Peyer's patch (tissue), 4 donors: ENCODE measurements around the gene POR. TPM values are rescaled to one million over a fixed set of nuclear protein-coding genes. Genes with fewer than 3 reads are reported as not detected.

ENCODE experiments used
- DNase-seq, 3 donors: peaks; one replicate each; pipeline ENCODE4 v3.0.0-alpha.2; 2017 to 2019
- H3K27ac ChIP-seq, 4 donors: fragments of 200-600 bp; sonication (generic); one replicate each; pipeline ENCODE4 v1.5.1; 2016 to 2019
- H3K27me3 ChIP-seq, 2 donors: fragments of 200-600 bp; sonication (generic); one replicate each; pipeline ENCODE4 v1.5.1; 2019
- H3K36me3 ChIP-seq, 3 donors: fragments of 200-600 bp; sonication (generic); one replicate each; pipeline ENCODE4 v1.5.1; 2016 to 2019
- H3K4me1 ChIP-seq, 4 donors: fragments of 200-600 bp; sonication (generic); one replicate each; pipeline ENCODE4 v1.5.1; 2016 to 2019
- H3K4me3 ChIP-seq, 4 donors: fragments of 200-600 bp; sonication (generic); 1 replicate in 3 of 4; 2 replicates in 1 of 4; pipeline ENCODE4 v1.5.1; 2016 to 2019; ENCODE audit warnings: mild to moderate bottlenecking in 1 of 4
- H3K9me3 ChIP-seq, 4 donors: fragments of 200-600 bp; sonication (generic); one replicate each; pipeline ENCODE4 v1.5.1; 2016 to 2019; ENCODE audit warnings: mild to moderate bottlenecking in 1 of 4
- POLR2A ChIP-seq, 2 donors: fragments of 450-650 bp; IDR thresholded peaks; one replicate each; pipeline ENCODE4 v1.5.1; 2017; ENCODE audit warnings: antibody characterized with exemption in 2 of 2, mild to moderate bottlenecking in 2 of 2, moderate library complexity in 2 of 2
- total RNA-seq, 4 donors: library from RNA; depleted of rRNA; stranded (reverse); fragments of >200 nt; gene quantifications; one replicate each; pipeline ENCODE4 v1.1.0, GENCODE V29; 2016
- TF ChIP-seq, protein P1 (sequence below), 6 experiments: fragments of 450-650 bp in 4 of 6; fragments of 200-600 bp in 2 of 6; sonication (generic) in 1 of 6; IDR thresholded peaks; one replicate each; pipeline ENCODE4 v1.5.1; 2017 to 2019; ENCODE audit warnings: antibody characterized with exemption in 6 of 6, mild to moderate bottlenecking in 3 of 6, moderate library complexity in 1 of 6

POR gene
- total RNA-seq, 4 donors from 2014 or later = 67.7 to 625 (median 451) TPM

DNA sequence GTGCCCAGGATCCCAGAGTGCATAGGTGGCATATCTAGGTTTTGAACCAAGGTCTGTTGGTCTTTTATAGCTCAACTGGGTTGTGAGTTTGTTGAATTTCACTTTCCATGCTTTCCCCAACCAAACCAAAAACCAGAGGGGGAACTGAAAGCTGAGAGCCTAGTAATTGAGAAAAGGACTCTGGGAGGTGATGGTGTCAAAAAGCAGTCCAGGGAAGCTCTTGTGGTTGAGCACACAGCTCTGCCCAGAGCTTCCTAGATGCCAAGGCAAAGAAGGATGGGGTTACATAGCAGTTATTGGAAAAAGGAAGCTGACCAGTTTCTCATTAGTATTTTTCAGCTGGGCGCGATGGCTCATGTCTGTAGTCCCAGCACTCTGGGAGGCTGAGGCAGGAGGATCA lies 9.9 kb downstream of the POR start:
- no peak for DNase-seq

GRCh38 chr7:75925717-75926435 lies 10.9 kb downstream of the POR start:
- H3K36me3 ChIP-seq = no peaks in the 10 kb centered on the region
- no peak overlapping the region for H3K4me3 ChIP-seq
- H3K27ac ChIP-seq = no peak overlapping the region
- no peaks in the 10 kb centered on the region for H3K9me3 ChIP-seq
- H3K4me1 ChIP-seq = peaks cover 0 to 10% (median 4%) of the 10 kb centered on the region in 4 donors
- no peaks in the 10 kb centered on the region for H3K27me3 ChIP-seq
- TF ChIP-seq POLR2A (IDR thresholded peaks at IDR 0.05) = no peak
- TF ChIP-seq, protein P1, sequence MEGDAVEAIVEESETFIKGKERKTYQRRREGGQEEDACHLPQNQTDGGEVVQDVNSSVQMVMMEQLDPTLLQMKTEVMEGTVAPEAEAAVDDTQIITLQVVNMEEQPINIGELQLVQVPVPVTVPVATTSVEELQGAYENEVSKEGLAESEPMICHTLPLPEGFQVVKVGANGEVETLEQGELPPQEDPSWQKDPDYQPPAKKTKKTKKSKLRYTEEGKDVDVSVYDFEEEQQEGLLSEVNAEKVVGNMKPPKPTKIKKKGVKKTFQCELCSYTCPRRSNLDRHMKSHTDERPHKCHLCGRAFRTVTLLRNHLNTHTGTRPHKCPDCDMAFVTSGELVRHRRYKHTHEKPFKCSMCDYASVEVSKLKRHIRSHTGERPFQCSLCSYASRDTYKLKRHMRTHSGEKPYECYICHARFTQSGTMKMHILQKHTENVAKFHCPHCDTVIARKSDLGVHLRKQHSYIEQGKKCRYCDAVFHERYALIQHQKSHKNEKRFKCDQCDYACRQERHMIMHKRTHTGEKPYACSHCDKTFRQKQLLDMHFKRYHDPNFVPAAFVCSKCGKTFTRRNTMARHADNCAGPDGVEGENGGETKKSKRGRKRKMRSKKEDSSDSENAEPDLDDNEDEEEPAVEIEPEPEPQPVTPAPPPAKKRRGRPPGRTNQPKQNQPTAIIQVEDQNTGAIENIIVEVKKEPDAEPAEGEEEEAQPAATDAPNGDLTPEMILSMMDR (IDR thresholded peaks at IDR 0.05) = no peak
- DNase-seq = no peak

More for the DNA sequence above, 9.9 kb downstream of the POR start:
- H3K4me3 ChIP-seq = no peak overlapping the region
- H3K4me1 ChIP-seq = peaks cover 0 to 12% (median 4%) of the 10 kb centered on the region in 4 donors
- H3K36me3 ChIP-seq = no peaks in the 10 kb centered on the region
- H3K27me3 ChIP-seq = no peaks in the 10 kb centered on the region
- H3K27ac ChIP-seq = no peak overlapping the region
- TF ChIP-seq, protein P1 (IDR thresholded peaks at IDR 0.05) = no peak
- no peaks in the 10 kb centered on the region for H3K9me3 ChIP-seq

- TF ChIP-seq, protein P1 (IDR thresholded peaks at IDR 0.05) = no peak
- TF ChIP-seq POLR2A (IDR thresholded peaks at IDR 0.05) = no peak
- DNase-seq = peak in 2 of 3 donors; percentile 47 to 60
- no peaks in the 10 kb centered on the region for H3K9me3 ChIP-seq
- no peaks in the 10 kb centered on the region for H3K36me3 ChIP-seq
- H3K4me1 ChIP-seq = peaks cover 0 to 5% (median 2%) of the 10 kb centered on the region in 4 donors
- no peak overlapping the region for H3K4me3 ChIP-seq
- no peaks in the 10 kb centered on the region for H3K27me3 ChIP-seq
- H3K27ac ChIP-seq = peak overlapping the region in 1 of 4 donors; percentile 6
These were observed 13.6 kb downstream of the POR start for GRCh38 chr7:75928568-75928914.

DNA sequence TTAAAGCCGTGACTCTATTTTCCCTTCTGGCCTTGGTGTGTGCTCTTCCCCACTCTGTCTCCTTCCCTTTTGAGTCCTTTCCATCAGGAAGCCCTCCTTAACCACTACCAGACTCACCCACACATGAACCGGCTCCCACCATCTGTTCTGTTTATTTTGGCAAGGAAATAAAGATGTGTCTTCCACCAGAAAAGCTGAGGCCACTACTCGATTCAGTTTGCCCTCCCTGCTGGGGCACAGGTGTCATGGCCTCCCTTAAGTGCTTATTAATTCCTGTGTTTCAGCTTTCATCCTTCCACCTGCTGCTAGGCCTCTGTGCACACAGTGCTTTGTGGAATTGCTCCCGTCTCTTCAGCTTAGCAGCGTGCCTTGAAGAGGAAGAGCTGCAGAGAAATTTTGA lies 16.7 kb downstream of the POR start:
- Histone ChIP-seq H3K9me3 (no peaks in the 10 kb centered on the region), H3K27ac (no peak overlapping the region), H3K36me3 (no peaks in the 10 kb centered on the region), H3K4me1 (peaks cover 0 to 5% (median 2%) of the 10 kb centered on the region in 4 donors), H3K4me3 (no peak overlapping the region), H3K27me3 (no peaks in the 10 kb centered on the region)
- TF ChIP-seq, protein P1 (IDR thresholded peaks at IDR 0.05) = no peak
- no peak for TF ChIP-seq POLR2A (IDR thresholded peaks at IDR 0.05)
- DNase-seq = no peak

DNA sequence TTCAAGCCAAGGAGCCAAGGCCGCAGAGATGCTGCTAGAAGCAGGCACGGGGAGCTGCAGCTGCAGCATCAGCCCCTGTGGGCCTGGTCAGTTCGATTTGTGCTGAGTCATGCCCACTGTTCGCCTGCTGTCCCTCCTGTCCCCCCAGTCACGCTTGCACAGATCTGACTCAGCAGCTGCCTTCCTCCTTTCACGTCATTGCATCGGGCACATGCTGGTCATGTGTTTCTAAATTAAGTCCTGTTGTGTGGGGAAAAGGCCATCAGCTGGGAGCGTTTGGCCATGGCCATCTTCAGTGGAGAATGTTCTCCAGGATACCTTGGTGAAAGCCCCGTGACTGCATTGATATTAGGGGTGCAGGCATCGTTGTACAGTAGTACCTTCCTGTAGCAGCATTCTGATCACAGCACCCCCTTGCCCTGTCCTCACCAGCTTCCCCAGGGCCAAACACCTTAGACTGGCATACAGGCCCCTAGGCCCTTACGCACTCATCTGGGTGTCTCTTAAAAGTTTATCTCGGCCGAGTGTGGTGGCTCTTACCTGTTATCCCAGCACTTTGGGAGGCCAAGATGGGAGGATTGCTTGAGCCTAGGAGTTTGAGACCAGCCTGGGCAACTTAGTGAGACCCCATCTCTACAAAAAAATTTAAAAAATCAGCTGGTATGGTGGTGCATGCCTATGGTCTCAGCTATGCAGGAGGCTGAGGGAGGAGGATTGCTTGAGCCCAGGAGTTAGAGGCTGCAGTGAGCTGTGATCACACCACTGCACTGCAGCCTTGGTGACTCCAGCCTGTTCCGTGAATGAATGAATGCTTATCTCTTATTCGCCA lies 23.2 kb downstream of the POR start:
- Histone ChIP-seq H3K9me3 (no peaks in the 10 kb centered on the region), H3K4me3 (no peak overlapping the region), H3K27me3 (no peaks in the 10 kb centered on the region), H3K36me3 (peaks cover 0 to 9% (median 0%) of the 10 kb centered on the region in 3 donors), H3K27ac (no peak overlapping the region), H3K4me1 (peaks cover 0 to 2% (median 0%) of the 10 kb centered on the region in 4 donors)
- peak in 1 of 3 donors; percentile 58 for DNase-seq
- TF ChIP-seq POLR2A (IDR thresholded peaks at IDR 0.05) = no peak
- TF ChIP-seq, protein P1 (IDR thresholded peaks at IDR 0.05) = no peak
